Occipital lobe (tissue), 2 donors: Measurements from ENCODE around the gene NUP93. TPM values are rescaled to one million over a fixed set of nuclear protein-coding genes. Genes with fewer than 3 reads are reported as not detected.

Experiments used
- DNase-seq: peaks from one replicate; lab custom pipeline; 2025; lab: John Stamatoyannopoulos, UW
- total RNA-seq: library from RNA; depleted of rRNA; stranded (reverse); fragments of >200 nt; gene quantifications from one replicate; pipeline ENCODE4 v1.2.3, GENCODE V29; 2014

Gene NUP93
- total RNA-seq, 1 donor from 2014 or later, result 207 TPM

GRCh38 chr16:56814537-56815432 lies 84.9 kb downstream of the NUP93 start:
- no peak for DNase-seq

DNA sequence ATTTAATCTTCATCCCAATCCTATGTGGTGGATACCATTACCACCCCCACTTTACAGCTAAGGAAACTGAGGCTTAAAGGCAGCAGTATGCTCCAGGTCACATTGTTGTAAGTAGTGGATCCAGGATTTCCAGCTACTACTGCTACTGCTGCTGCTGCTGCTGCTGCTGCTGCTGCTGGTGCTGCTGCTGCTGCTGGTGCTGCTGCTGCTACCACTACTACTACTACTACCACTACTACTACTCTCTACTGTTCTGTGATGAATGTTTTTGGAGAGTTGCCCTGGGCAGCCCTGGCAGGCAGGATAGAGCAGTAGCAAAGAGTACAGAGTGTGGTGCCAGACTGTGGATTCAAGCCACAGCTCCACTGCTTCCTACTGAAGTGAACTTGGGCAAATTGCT lies 85.8 kb downstream of the NUP93 start:
- DNase-seq, result no peak

DNA sequence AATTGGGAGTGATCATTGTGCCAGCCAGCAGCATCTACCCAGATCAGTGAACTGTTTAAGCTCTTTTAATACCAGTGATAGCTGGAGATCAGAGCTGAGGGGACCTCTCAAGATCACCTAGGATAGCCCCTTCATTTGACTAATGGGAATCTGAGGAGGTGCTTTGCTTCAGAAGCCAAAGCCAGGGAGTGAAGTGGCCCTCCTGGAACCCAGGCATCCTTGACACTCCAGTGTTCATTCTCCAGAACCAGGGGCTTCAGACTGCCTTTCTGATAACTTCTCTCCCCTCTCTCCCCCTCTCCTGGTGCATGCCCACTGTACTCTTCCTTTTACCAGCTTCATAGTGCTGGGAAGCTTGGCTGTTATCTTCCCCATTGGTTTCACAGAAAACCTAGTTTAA lies 87.1 kb downstream of the NUP93 start:
- DNase-seq, result no peak

- DNase-seq, result no peak
Observed at GRCh38 chr16:56817938-56818337, 88.0 kb downstream of the NUP93 start.

DNA sequence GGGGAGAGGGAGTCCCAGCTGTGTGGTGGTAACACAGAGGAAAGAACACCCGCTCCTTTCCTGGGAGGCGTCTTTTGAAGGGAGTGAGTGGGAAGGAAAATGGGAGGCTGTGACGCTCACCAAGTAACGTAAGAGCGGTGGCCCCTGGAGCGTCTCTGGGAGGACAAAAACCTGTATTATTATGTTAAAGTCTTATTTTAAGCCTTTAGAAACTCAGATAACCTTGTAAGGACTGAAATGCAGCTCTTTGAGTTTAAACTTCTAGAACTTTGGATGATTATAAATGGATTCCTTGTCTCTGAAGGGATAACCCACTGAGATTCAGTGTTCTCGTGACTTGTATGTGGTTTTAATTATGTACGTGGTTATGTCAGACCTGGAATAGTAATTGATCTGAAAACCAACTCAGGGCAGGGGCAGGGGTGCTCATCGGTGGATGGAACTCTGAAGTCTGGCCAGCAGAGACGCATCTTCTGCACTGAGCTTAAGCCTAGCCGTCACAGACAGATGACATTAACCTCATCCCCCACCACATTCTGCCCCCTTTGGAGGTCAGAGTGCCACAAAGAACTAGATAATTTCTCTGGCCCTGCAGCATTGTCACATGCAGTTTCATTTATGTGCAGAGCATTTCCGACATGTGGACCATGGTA lies 93.3 kb downstream of the NUP93 start:
- no peak for DNase-seq

DNA sequence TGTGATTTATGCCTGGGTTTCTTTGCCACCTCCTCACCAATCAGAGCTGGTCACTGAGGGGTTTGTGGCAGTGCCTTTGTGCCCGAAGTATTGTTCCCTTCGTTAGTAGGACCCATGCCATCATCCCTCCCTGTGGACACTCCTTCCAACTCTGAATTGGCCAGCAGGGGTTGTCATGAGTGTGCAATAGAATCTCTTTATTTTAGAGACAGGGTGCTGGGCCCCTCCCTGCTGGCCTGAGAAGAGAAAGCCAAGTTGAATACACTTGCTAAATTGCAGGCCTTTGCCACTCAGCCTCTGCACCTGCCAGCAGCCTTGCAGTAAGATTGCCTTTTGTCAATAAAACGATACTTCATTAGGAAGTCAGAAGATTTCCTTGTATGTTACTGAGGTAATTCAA lies 94.4 kb downstream of the NUP93 start:
- DNase-seq, result no peak

- DNase-seq, result no peak
Observed at GRCh38 chr16:56824804-56825203, 94.9 kb downstream of the NUP93 start.

DNA sequence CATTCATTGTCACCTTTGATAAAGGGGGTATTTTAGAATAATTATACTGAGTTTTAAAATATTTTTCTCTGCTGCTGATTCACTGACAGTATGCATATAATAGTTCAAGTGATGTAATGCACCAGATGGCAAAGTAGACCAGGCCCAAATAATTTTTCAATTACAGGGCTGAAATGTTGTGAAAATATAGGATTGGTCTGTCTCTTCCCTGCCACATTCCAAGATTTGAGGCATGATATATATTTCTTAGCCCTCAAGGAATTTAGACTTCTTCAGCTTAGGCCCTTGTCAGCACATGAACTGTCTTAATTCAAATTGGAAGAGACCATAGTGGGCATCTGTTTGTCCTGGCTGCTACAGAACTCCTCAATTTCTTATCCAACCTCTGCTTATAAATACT lies 95.9 kb downstream of the NUP93 start:
- DNase-seq, result no peak

DNA sequence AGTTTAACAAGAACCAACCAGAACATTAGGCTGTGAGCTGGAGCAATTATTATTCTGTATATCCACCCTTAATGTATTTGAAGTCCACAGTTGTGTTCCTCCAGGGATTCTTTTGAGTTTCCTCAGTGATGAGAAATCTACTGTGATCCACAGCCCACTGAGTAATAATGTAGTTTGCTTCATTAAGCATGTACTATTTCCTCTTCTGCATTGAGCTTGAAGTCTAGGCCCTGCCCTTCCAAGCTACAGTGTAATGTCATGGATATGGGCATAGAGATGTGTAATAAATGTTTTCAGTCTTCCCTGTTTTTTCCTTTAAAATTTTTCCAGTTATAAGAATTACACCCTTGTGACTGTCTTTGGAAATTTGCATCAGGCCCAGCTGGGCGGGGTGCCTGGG lies 98.7 kb downstream of the NUP93 start:
- DNase-seq, result no peak

DNA sequence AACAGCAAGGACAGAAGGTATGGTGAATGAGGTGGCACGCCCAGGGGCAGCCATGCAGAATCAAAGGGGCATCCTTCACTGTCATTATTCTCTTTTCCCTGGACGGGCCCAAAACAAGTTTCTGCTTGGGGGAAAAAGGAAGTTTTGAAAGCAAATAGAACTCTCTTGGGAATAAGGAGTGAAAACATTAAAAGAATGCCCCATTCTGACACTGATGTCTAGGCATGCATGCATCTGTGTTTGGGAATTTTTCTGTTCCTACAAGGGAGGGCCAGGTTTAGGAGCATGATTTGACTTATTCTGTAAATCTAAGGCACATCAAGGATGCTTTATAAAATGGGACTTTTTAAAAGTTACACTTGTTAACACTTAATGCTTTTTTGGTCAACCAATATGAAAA lies 100.7 kb downstream of the NUP93 start:
- DNase-seq, result no peak

- no peak for DNase-seq
Observed at GRCh38 chr16:56832768-56833167, 102.8 kb downstream of the NUP93 start.

DNA sequence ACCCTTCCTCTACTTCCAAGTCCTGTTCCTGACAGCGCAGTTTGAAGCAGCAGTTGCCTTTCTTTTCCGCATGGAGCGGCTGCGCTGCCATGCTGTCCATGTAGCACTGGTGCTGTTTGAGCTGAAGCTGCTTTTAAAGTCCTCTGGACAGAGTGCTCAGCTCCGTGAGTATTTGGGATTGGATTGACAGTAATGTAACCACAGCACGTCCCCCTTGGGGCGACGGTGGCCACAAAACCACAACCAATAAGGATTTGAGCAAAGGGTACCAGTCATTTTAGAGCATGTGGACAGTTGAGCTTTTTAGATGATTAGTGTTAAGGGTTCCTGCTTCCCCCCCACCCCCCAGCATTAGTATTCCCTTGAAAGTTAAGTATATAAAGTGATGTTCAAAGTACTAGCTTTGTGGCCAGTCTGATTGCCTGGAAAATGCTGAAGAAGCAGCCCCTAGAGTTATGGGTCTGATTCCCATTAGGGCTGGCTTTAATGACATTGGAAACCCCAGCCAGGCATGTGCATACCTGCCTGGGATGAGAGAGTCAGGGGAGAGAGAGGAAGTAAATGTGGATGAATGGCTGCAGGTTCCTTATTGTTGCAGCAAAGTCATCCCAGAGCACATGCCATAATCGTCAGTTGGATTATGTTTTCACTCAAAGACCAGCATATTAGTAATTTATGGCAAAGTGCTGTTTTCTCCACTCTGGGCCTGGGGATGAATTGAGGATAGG lies 103.5 kb downstream of the NUP93 start:
- DNase-seq, result no peak

DNA sequence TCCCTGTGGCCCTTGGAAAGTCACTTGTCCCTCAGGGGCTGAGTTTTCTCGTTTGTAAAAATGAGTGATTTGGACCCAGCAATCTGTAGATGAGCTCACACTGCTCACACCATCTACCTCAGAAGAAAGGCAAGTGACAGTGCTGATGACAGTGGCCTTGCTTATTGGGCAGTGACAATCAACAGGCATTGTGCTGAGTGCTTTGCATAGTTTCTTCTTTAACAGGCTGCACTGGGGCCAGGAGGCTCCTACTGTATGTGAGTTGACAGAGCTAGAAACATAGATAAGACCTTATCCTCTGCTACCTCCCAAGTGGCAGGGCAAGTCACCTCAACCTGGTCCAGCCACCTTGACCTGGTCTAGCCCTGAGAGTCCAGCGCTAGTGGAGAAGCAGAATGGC lies 105.4 kb downstream of the NUP93 start:
- DNase-seq, result no peak

- no peak for DNase-seq
Observed at GRCh38 chr16:56836410-56837230, 106.7 kb downstream of the NUP93 start.

DNA sequence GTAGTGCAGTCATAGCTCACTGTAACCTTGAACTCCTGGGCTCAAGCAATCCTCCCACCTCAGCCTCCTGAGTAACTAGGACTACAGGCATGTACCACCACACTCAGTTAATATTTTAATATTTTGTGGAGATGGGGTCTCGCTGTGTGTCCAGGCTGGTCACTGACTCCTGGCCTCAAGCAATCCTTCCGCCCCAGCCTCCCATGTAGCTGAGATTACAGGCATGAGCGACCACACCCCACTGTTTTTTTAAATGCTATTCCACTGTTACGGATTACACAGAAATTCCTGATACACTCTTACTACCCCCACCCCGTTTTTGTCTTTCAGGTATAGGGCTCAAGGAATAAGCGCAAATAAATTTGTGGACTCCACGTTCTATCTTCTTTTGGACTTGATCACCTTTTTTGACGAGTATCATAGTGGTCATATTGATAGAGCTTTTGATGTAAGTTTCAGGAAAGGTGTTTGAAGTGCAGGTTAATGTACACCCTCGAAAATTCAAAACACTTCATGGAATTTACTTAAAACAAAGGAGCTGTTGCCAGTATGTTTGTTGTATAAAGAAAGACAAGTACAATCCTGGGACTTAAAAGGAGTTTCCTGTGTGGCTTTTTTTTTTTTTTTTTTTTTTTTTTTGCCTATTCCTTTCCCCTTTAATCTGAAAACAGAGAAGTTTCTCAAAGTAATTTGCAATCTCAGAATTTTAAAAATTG lies 108.9 kb downstream of the NUP93 start:
- no peak for DNase-seq

DNA sequence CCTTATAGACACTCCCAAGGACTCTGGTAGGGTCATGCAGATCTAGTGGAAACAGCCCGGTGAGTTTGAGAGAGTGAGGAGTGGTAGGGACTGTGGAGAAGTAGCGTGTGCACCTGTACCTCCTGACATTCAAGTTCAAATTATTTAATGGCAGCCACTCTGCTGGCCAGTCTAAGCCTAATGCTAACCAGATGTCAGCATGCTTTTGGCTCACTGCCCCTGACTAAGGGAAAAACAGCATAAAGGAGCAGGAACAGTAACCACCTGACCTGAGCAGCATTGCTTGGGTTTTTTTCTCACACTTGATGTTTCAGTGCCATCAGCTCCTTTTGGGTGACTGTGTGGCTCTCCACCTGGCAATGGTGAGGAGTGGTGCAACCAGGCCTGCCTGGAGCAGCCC lies 111.3 kb downstream of the NUP93 start:
- no peak for DNase-seq

GRCh38 chr16:56841659-56842058 lies 111.7 kb downstream of the NUP93 start:
- no peak for DNase-seq

DNA sequence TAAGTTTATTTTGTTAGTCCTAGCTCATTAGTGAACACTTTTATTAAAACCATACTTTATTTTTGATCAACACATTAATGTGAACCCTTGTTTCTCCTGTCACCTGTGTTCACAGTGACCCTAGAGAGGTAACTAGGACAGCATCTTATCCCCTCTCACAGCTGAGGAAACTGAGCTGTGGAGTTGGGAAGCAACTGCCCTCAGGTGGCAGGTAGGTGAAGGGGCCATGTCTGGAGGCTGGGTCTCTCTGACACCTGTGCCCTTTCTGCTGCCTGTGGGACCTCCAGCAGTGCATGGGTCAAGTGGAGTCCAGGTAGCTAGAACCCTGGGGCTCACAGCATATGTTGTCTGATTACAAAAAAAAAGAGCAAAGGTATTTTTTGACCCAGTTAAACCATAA lies 112.2 kb downstream of the NUP93 start:
- no peak for DNase-seq

DNA sequence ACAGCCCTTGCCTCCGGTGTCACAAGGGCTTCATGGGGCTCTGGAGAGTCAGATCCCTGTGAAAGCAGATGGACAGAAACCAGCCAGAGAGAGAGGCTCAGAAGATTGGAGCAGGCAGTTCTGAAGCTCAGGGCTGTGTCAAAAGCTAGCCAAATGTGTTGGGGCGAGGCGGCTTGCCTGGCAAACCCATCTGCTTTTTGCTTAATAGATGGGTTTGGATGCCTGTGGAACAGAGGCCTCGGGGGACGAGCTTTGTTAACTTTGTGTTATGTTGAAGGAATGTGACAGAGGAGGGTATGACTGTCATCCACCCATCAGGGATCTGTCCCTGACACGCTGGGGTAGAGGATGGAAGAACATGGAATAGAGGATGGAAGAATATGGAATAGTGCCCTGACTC lies 114.1 kb downstream of the NUP93 start:
- DNase-seq, result no peak

DNA sequence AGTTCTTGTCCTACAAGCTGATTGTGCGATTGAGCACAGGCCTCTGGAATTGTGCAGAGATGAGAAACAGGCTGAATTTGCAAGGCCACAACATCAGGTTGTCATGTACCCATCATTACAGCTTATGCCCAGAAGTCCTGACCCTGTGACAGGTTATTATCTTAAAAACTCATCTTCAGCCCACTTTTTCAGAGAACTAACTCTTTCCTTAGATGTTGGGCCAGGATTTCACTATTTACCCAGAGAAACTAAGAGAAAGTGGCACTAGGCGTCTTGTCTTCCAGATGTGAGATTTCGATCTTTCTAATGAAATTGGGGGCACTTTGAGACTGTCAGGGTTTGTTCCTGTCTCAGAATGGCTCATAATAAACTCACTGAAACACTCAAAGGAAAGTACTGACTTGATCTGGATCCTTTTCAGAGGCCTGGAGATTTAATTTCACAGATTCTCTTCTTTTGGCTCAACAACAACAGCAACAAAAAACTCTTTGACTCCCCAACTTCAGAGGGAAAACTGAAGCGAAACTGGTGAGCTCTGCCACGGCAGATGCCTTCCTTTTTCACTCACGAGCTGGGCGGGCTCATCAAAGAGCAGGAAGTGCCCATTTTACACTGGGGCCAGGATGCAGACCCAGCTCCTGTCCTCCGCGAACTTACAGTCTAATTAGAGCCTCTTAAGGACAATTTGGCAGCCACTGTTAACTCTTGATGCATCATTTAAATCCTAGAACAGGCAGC lies 117.4 kb downstream of the NUP93 start:
- no peak for DNase-seq
